Measurements from ENCODE around the gene KCNG1. TPM values are rescaled to one million over a fixed set of nuclear protein-coding genes. Genes with fewer than 3 reads are reported as not detected.

Gene KCNG1
- total and polyA plus RNA-seq, 7 donors, result 0.03 to 0.12 (median 0.03) TPM; not detected in 4

DNA sequence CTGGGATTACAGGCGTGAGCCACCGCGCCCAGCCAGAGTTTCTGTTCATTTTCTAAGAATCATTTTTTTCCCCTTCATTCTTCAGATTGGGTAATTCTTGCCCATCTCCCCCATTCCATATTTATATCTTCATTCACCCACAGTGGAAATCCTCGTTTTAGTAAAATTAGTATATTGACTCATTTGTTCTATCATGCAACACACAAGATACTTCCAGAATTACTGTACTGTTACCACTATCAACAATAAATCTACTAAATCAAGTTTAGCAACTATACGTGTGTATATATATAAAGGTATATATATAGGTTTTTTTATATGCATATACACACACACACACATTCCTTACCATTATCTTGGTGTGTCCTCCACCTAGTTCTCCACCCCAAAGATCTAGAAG, 41.2 kb upstream of the KCNG1 start:
- Histone ChIP-seq H3K9me3 (no peaks in the 10 kb centered on the region), H3K27me3 (ENCODE audit: insufficient read depth in 3 of 3, low read length in 2 of 3) (peaks cover 0 to 21% (median 16%) of the 10 kb centered on the region in 3 donors), H3K36me3 (ENCODE audit: insufficient read depth in 1 of 2, low read depth in 1 of 2) (no peaks in the 10 kb centered on the region), H3K27ac (no peak overlapping the region), H3K4me3 (no peak overlapping the region), H3K4me1 (no peaks in the 10 kb centered on the region)
- WGBS, 3 donors, result 71 to 79% (median 72%) methylated on average over 5 of the region's 5 CpGs
- intact Hi-C loops (cut with DNase I), result no loop called here
- no peak for ATAC-seq
- no peak for DNase-seq
- TF ChIP-seq, protein P1, sequence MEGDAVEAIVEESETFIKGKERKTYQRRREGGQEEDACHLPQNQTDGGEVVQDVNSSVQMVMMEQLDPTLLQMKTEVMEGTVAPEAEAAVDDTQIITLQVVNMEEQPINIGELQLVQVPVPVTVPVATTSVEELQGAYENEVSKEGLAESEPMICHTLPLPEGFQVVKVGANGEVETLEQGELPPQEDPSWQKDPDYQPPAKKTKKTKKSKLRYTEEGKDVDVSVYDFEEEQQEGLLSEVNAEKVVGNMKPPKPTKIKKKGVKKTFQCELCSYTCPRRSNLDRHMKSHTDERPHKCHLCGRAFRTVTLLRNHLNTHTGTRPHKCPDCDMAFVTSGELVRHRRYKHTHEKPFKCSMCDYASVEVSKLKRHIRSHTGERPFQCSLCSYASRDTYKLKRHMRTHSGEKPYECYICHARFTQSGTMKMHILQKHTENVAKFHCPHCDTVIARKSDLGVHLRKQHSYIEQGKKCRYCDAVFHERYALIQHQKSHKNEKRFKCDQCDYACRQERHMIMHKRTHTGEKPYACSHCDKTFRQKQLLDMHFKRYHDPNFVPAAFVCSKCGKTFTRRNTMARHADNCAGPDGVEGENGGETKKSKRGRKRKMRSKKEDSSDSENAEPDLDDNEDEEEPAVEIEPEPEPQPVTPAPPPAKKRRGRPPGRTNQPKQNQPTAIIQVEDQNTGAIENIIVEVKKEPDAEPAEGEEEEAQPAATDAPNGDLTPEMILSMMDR (IDR thresholded peaks at IDR 0.05), result no peak

DNA sequence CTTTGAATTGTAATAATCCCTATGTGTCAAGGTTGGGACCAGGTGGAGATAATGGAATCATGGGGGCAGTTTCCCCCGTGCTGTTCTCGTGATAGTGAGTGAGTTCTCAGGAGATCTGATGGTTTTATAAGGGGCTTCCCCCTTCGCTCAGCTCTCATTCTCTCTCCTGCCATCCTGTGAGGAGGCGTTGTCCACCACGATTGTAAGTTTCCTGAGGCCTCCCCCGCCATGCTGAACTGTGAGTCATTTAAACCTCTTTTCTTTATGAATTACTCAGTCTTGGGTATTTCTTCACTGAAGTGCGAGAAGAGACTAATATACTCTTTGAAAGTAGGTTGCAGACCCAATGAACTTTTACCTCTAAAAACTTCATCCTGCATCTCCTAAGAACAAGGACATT, 39.2 kb upstream of the KCNG1 start:
- no peak overlapping the region for H3K27ac ChIP-seq
- ATAC-seq (no peak), DNase-seq (no peak)
- WGBS, 3 donors, result 61 to 66% (median 62%) methylated on average over 7 of the region's 7 CpGs
- H3K4me3 ChIP-seq, result no peak overlapping the region
- H3K27me3 ChIP-seq (ENCODE audit: insufficient read depth in 3 of 3, low read length in 2 of 3), result peaks cover 3 to 11% (median 6%) of the 10 kb centered on the region in 3 donors
- intact Hi-C loops (cut with DNase I), result no loop called here
- no peaks in the 10 kb centered on the region for H3K9me3 ChIP-seq
- TF ChIP-seq, protein P1 (IDR thresholded peaks at IDR 0.05), result no peak
- H3K36me3 ChIP-seq (ENCODE audit: insufficient read depth in 1 of 2, low read depth in 1 of 2), result no peaks in the 10 kb centered on the region
- H3K4me1 ChIP-seq, result no peaks in the 10 kb centered on the region

DNA sequence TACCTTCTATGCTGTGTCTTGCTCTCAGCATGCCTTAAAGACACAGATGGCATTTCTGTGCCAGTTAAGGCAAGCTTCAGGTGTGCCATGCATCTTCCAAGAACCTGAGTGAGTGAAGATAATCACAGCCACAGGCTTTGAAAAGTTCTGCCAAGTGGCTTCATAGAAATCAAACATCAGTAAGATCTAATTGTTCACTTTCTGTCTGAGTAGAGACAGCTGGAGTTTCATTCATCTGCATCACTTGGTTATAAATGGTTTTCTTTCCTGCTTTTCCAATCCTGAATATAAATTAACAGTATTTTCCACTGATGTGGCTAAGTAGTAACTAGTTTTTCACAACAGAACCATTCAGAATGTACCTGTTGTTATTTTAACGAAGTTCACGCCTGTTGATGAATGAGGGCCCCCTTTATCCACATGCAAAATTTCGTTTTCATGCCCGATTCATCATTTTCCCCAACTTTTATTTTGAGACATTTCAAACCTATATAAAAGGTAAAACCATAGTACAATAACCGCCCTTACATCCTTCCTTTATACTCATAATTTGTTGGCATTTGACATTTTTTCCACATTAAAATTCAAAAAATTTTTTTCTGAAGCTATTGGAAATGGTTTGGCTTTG, 38.6 kb upstream of the KCNG1 start:
- 74 to 80% (median 79%) methylated on average over 5 of the region's 5 CpGs for WGBS, 3 donors
- Histone ChIP-seq H3K36me3 (ENCODE audit: insufficient read depth in 1 of 2, low read depth in 1 of 2) (no peaks in the 10 kb centered on the region), H3K9me3 (no peaks in the 10 kb centered on the region), H3K27me3 (ENCODE audit: insufficient read depth in 3 of 3, low read length in 2 of 3) (peaks cover 4 to 16% (median 5%) of the 10 kb centered on the region in 3 donors), H3K4me1 (no peaks in the 10 kb centered on the region), H3K4me3 (no peak overlapping the region), H3K27ac (no peak overlapping the region)
- intact Hi-C loops (cut with DNase I), result no loop called here
- no peak for ATAC-seq
- TF ChIP-seq, protein P1 (IDR thresholded peaks at IDR 0.05), result no peak
- DNase-seq, result no peak

DNA sequence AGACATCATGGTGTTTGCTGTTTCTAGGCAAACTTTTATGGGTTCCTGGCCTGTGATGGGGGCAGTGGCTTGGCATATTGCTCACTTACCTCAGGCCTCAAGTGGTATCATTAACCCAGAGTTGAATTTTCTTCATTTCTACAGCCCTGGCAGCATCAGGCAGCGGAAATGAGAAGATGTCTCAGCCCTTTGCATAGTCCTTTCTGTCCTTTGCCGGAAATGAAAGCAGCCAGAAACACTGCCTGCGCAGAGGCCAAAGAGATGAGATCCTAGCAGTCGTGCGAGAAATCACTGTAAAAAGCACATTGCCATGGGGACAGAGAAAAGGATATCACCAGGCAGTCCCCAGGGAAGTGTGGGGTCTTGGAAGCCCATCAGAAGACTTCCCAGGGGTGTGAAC, 37.4 kb upstream of the KCNG1 start:
- Histone ChIP-seq H3K9me3 (no peaks in the 10 kb centered on the region), H3K27ac (no peak overlapping the region), H3K4me3 (no peak overlapping the region), H3K27me3 (ENCODE audit: insufficient read depth in 3 of 3, low read length in 2 of 3) (peaks cover 4 to 13% (median 7%) of the 10 kb centered on the region in 3 donors), H3K36me3 (ENCODE audit: insufficient read depth in 1 of 2, low read depth in 1 of 2) (no peaks in the 10 kb centered on the region), H3K4me1 (no peaks in the 10 kb centered on the region)
- intact Hi-C loops (cut with DNase I), result no loop called here
- ATAC-seq, result no peak
- TF ChIP-seq, protein P1 (IDR thresholded peaks at IDR 0.05), result no peak
- no peak for DNase-seq
- WGBS, 3 donors, result 70 to 76% (median 76%) methylated on average over 5 of the region's 5 CpGs

- ATAC-seq, result no peak
These were observed 37.0 kb upstream of the KCNG1 start for GRCh38 chr20:51059862-51060261.

More at GRCh38 chr20:51059862-51060261, 37.0 kb upstream of the KCNG1 start:
- Histone ChIP-seq H3K4me3 (no peak overlapping the region), H3K27me3 (ENCODE audit: insufficient read depth in 3 of 3, low read length in 2 of 3) (peaks cover 4 to 13% (median 7%) of the 10 kb centered on the region in 3 donors), H3K4me1 (no peaks in the 10 kb centered on the region), H3K27ac (no peak overlapping the region), H3K36me3 (ENCODE audit: insufficient read depth in 1 of 2, low read depth in 1 of 2) (no peaks in the 10 kb centered on the region), H3K9me3 (no peaks in the 10 kb centered on the region)
- intact Hi-C loops (cut with DNase I), result no loop called here
- no peak for DNase-seq
- 21 to 56% (median 39%) methylated on average over 1 of the region's 1 CpG for WGBS, 3 donors
- TF ChIP-seq, protein P1 (IDR thresholded peaks at IDR 0.05), result no peak
